ENCODE data around the gene KMT2C. TPM values are rescaled to one million over a fixed set of nuclear protein-coding genes. Genes with fewer than 3 reads are reported as not detected.
A peak's percentile ranks its signal among the peaks of the same experiment; 100 is the strongest.

Gene KMT2C
- polyA plus RNA-seq (2011; rRNA removed), result 14.5 and 16.7 TPM in 2 replicates
- 66.9 and 78.8 TPM in 2 replicates for polyA minus RNA-seq (2011; rRNA and poly(A)+ RNA removed)

GRCh38 chr7:152435384-152436110 lies at the start of gene KMT2C:
Gene KMT2C, minus strand, starts transcription at chr7:152436003. Its CDS starts 217 bp downstream, at chr7:152435786.
- H3K9me3 ChIP-seq (ENCODE audit: control insufficient read depth, insufficient read depth, low read length), result no peaks in the 10 kb centered on the region
- no peak for DNase-seq (ENCODE audit: low read depth, low spot score)
- no peaks in the 10 kb centered on the region for H3K27me3 ChIP-seq (ENCODE audit: control insufficient read depth, insufficient read depth, low read length)
- TF ChIP-seq CTCF (IDR thresholded peaks at IDR 0.05; ENCODE audit: low read depth, low read length), result no peak
- peak within 1 kb of the TSS; percentile 71 for H3K4me3 ChIP-seq (ENCODE audit: low read depth, low read length)
- H3K27ac ChIP-seq (ENCODE audit: low read depth, low read length), result peak within 1 kb of the TSS; percentile 52
- POLR2A ChIA-PET, result interaction anchor here (0.6 kb wide), 1 partner anchor 107 kb away, joined by 3 read pairs; no protein-coding TSS in a partner anchor
- CTCF ChIA-PET, result no interaction called here

GRCh38 chr7:152481082-152481481 lies 45.3 kb upstream of the KMT2C start:
- Histone ChIP-seq H3K4me3 (ENCODE audit: low read depth, low read length) (no peak overlapping the region), H3K9me3 (ENCODE audit: control insufficient read depth, insufficient read depth, low read length) (no peaks in the 10 kb centered on the region), H3K27me3 (ENCODE audit: control insufficient read depth, insufficient read depth, low read length) (no peaks in the 10 kb centered on the region), H3K27ac (ENCODE audit: low read depth, low read length) (no peak overlapping the region)
- no peak for TF ChIP-seq CTCF (IDR thresholded peaks at IDR 0.05; ENCODE audit: low read depth, low read length)
- CTCF ChIA-PET, result no interaction called here
- POLR2A ChIA-PET, result no interaction called here
- no peak for DNase-seq (ENCODE audit: low read depth, low spot score)

GRCh38 chr7:152480664-152481063 lies 44.9 kb upstream of the KMT2C start:
- Histone ChIP-seq H3K27ac (ENCODE audit: low read depth, low read length) (no peak overlapping the region), H3K4me3 (ENCODE audit: low read depth, low read length) (no peak overlapping the region), H3K27me3 (ENCODE audit: control insufficient read depth, insufficient read depth, low read length) (no peaks in the 10 kb centered on the region), H3K9me3 (ENCODE audit: control insufficient read depth, insufficient read depth, low read length) (no peaks in the 10 kb centered on the region)
- CTCF ChIA-PET, result no interaction called here
- POLR2A ChIA-PET, result no interaction called here
- no peak for DNase-seq (ENCODE audit: low read depth, low spot score)
- TF ChIP-seq CTCF (IDR thresholded peaks at IDR 0.05; ENCODE audit: low read depth, low read length), result no peak

- Histone ChIP-seq H3K4me3 (ENCODE audit: low read depth, low read length) (no peak overlapping the region), H3K27ac (ENCODE audit: low read depth, low read length) (no peak overlapping the region), H3K9me3 (ENCODE audit: control insufficient read depth, insufficient read depth, low read length) (no peaks in the 10 kb centered on the region), H3K27me3 (ENCODE audit: control insufficient read depth, insufficient read depth, low read length) (no peaks in the 10 kb centered on the region)
- ChIA-PET CTCF (no interaction called here), POLR2A (no interaction called here)
- no peak for TF ChIP-seq CTCF (IDR thresholded peaks at IDR 0.05; ENCODE audit: low read depth, low read length)
- DNase-seq (ENCODE audit: low read depth, low spot score), result no peak
Observed at GRCh38 chr7:152479595-152479994, 43.8 kb upstream of the KMT2C start.

- no peak for DNase-seq (ENCODE audit: low read depth, low spot score)
- CTCF ChIA-PET, result no interaction called here
- no peak for TF ChIP-seq CTCF (IDR thresholded peaks at IDR 0.05; ENCODE audit: low read depth, low read length)
- no peak overlapping the region for H3K4me3 ChIP-seq (ENCODE audit: low read depth, low read length)
- no peak overlapping the region for H3K27ac ChIP-seq (ENCODE audit: low read depth, low read length)
- POLR2A ChIA-PET, result no interaction called here
- H3K27me3 ChIP-seq (ENCODE audit: control insufficient read depth, insufficient read depth, low read length), result no peaks in the 10 kb centered on the region
- H3K9me3 ChIP-seq (ENCODE audit: control insufficient read depth, insufficient read depth, low read length), result no peaks in the 10 kb centered on the region
Observed at GRCh38 chr7:152478140-152478539, 42.3 kb upstream of the KMT2C start.
